GM18909 (cell line): ENCODE results near the gene FUT3.
"Not testable (repeated sequence)": the region's sequence is repeated elsewhere in the genome, so short reads cannot be mapped to it uniquely, and the experiment has no call there.

Experiments used
- ATAC-seq: cut with Tn5 transposase; IDR thresholded peaks from one replicate; pipeline ENCODE4 v1.9.1; 2021; ENCODE audit warnings: mild to moderate bottlenecking; ENCODE audit not compliant: unreplicated experiment, poor library complexity

FUT3 gene

DNA sequence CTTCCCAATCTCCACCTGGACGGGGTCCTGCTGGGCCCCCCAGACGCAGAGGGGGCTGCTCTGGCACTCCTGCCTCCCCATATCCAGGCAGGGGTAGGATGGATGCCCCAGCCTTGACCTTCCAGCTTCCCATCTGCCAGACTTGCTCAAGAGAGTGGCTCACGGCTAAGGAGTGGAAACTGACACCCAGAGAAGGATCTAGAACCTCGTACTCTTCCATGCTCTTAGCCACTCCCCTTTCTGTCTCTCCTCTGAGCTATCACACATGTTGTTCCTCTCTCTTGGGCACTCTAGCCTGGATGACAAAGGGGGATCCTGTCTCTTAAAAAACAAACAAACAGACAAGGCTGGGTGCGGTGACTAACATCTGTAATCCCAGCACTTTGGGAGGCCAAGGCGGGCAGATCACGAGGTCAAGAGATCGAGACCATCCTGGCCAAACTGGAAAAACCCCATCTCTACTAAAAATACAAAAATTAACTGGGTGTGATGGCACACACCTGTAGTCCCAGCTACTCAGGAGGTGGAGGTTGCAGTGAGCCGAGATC, 31.2 kb upstream of the FUT3 start:
- ATAC-seq = no peak

DNA sequence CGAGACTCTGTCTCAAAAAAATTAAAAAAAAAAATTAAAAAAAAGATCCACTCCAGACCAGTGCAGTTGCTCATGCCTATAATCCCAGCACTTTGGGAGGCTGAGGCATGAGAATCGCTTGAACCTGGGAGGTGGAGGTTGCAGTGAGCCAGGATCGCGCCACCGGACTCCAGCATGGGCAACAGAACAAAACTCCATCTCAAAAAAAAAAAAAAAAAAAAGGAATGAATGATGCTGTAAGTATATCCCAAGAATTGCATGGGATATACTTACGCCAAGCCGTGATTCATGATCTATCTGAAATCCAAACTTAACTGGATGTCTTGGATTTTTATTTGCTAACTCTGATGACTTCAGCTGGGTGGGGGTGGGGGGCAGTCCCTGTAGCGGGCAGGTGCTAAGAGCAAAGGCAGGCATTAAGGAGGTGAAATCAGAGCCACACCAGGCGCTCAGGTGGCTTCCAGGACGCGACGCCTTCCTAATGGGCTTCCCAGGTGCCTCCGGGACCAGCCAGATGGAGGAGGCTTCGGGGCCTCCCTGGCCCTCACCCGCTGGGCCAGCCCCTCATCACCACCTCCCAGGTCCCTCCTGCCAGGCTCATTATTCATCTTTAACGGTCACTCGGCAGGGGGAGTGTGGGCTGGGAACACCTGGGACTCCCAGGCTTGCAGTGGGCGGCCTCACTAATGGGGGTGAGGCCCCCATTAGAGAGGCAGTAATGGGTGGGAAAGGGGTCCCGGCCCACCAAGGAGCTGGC, 30.5 kb upstream of the FUT3 start:
- no peak for ATAC-seq

DNA sequence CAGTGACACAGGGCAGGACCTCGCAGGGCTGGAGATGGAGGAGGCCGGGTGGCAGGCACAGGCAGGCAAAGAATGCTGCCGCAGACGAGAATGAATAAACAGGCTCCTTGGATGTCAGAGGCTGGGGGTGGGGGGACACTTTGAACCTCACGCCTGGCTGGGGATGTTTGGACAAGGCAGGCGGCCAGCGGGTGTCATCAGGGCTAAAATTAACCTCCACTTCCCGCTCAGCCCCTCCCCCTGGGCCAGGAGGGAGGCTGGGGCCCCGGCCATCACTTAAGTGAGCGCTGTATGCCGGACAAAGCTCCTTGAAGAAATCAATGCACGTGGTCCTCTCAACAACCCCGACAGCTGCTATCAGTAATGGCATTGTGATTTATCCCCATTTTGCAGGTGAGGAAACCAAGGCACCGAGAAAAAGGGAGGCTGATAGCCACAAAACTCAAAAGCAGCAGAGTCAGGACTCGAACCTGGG, 29.4 kb upstream of the FUT3 start:
- no peak for ATAC-seq

DNA sequence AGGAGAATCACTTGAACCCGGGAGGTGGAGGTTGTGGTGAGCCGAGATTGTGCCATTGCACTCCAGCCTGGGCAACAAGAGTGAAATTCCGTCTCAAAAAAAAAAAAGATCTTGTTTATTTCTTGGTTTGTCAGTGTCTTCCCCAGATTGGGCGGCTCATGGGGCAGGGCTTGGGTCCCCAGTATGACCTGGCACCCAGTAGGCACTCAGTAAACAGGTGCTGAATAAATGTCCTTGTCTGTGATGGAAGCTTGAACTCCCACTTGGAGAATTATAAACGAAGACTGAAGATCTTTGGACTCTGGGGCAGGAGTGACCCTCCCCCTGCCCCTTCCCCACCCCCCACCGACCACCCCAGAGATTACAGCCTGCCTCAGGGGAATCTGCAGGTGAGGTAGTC, 28.9 kb upstream of the FUT3 start:
- ATAC-seq = no peak

DNA sequence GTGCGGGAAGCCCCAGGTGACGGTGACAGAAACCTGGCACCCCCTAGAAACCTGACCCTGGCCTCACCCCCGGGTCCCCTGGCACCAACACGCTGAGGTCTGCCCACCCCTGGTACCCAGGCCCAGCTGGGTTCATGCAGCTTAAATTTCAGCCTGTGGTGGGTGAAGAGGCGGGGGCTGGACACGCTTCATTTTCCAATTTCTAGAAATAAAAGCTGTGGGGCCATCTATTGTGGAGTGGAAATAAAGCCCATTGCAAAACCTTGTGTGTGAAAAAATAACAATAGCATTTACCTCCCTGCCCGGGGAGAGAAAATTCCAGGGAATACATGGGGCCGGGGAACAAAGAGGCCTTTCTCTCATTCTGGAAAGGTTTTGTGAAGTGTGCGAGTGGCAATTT, 26.6 kb upstream of the FUT3 start:
- no peak for ATAC-seq

DNA sequence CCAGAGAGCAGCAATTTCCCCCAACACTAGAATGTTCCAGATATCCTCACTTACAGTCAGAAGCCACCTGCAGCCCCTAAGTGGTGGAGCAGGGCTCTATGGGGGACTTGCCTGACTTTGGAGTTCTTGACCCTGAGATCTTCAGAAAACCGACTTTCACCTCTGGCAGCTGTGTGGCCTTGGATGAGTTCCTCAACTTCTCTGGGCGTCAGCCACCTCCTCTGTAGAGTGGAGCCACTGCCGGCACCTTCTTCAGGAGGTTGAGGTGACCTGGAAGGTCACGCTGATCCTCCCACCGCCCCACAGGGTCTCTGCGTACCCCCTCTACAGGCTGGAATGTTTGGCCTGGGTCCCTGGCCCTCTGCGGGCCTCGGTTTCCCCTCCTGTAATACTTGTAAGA, 26.2 kb upstream of the FUT3 start:
- no peak for ATAC-seq

DNA sequence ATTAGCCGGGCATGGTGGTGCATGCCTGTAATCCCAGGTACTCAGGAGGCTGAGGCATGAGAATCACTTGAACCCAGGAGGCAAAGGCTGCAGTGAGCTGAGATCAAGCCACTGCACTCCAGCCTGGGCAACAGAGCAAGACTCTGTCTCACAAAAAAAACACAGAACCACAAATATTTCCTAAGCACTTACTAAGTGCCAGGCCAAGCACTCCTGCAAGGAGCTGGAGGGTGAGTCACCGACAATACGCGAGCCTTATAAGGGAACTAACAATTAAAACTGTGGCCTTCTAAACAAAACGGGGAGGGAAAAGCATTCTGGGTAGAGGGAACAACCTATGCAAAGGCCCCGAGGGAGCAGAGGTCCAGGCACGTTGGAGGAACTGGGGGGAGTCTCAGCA, 23.2 kb upstream of the FUT3 start:
- ATAC-seq = not testable (repeated sequence)

DNA sequence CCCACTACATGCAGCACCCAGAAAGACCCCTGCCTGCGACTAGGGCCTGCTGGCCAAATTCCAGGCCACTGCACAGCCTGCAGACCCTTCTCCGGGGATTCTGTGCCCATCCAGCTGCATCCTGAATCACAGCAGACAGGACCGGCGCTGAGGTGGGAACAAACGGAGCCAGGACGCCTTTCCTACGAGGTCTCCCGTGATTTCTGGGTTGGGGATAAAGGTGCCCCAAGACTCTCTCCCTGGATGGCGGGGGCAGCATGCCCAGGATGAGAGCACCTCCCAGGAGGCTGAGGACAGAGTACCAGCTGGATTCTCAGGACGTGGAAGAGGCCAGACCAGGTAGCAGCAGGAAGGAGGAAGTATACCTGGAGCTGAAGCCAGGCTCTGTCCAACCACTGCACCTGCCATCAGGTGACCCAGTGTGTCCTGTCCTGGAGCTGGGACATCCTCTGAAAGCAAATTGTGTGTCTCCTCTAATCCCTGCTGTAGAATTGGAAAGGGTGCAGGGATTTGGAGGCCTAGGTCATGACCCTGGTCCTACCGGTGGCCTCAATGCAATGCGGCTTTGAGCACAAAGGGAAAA, 22.5 kb upstream of the FUT3 start:
- ATAC-seq = no peak

DNA sequence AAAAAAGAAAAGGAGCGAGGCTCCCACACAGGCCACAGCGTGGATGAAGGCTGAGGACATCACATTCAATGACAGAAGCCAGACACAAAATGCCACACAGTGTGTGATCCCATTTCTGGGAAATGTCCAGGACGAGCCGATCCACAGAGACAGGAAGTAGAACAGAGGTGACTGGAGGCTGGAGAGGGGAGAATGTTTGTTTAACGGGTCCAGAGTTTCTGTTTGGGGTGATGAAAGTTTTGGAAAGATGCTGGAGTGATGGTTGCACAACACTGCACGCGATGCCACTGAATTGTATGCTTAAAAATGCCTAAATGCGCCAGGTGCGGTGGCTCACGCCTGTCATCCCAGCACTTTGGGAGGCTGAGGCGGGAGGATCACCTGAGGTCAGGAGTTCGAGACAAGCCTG, 19.7 kb upstream of the FUT3 start:
- ATAC-seq = no peak

DNA sequence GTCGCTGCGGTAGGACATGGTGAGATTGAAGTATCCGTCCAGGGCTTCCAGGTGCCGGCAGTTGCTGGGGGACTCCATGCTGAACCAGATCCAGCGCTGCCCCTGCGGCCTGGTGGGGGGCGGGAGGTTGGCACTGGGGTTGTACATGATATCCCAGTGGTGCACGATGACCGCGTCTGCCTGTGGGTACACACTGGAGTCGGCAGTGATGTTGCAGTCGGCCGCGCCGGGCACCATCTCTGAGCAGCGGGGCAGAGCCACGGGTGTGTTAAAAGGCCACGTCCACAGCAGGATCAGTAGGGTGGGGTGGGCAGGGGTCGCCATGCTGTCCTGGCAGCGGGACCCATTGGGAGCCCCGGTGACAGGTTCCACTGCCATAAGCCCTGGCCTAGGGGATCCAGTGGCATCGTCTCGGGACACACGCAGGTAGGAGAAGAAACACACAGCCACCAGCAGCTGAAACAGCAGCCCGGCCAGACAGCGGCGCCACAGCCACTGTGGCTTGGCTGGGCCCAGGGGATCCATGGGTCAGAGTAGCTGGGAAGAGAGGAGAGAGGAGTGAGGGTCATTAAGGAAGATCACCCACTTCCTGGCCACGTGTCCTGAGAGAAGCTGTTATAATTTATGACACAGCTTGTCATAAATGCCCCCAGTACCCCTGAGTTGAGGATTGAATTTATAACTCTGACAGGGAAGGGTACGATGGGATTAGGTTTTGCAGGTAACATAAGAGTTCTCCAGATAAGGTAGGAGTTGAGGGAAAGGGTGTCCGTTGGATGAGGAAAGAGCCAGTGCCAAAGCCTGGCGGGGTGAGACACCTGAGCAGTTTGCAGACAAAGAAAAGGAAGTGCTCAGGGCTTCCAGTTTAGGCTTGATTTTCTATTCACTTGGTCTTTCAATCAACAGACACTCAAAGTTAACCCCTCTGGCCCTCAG, 16.2 kb upstream of the FUT3 start:
- no peak for ATAC-seq

DNA sequence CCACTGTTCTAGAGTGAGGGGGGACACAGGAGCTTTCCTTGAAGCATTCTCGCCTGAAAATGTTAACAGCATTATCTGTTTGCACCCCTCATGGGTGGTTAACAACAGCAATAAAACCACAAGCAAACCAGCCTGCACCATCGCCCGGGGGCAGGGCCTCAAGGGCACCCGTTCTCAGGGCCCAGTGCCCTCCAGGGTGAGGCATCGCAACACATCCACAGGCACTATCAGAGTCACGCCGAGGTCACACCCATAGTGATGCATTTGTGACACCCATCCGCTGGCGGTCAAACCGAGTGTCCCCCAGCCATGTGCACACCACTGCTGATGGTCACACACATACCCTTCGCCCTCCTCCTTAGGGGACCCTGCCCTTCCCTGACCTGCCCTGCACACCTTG, 14.5 kb upstream of the FUT3 start:
- ATAC-seq = no peak

DNA sequence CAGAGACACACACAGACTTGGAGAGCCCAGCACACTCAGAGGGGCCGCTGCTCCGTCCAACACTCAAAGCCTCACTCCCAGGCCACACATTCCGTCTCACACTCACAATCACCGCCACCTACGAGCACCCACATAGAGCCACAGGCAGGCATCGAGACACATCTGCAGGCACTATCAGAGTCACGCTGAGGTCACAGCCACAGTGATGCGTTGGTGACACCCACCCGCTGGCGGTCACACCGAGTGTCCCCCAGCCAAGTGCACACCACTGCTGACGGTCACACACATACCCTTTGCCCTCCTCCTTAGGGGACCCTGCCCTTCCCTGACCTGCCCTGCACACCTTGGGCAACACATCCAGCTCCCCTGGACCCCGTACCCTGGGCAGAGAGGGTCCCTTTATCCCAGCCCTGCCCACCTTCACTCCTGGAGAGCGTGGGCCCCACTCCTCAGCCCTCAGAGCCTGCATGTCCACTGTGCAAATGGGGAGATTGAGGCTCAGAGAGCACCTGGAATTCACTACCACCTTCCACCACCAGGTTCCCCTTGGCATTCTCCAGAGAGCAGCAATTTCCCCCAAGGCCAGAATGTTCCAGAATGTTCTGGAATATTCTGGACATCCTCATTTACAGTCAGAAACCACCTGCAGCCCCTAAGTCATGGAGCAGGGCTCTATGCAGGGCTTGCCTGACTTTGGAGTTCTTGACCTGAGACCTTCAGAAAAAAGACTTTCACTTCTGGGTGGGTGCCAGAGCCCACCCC, 13.7 kb upstream of the FUT3 start:
- ATAC-seq = no peak

DNA sequence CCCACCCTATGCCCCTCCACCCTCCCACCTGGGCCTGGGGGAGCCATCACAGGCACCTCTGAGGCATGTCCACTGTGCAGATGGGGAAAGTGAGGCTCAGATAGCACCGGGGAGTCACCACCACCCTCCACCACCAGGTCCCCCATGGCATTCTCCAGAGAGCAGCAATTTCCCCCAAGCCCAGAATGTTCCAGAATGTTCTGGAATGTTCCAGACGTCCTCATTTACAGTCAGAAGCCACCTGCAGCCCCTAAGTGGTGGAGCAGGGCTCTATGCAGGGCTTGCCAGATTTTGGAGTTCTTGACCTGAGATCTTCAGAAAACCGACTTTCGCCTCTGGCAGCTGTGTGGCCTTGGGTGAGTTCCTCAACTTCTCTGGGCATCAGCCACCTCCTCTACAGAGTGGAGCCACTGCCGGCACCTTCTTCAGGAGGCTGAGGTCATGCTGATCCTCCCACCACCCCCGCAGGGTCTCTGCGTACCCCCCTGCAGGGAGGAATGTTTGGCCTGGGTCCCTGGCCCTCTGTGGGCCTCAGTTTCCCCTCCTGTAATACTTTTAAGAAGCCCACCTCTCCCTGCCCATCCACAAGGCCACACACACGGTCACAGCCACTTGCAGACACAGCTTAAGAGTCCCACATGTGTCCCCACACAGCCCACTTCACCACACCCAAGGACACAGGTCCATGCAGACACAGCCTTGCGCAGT, 12.9 kb upstream of the FUT3 start:
- no peak for ATAC-seq

DNA sequence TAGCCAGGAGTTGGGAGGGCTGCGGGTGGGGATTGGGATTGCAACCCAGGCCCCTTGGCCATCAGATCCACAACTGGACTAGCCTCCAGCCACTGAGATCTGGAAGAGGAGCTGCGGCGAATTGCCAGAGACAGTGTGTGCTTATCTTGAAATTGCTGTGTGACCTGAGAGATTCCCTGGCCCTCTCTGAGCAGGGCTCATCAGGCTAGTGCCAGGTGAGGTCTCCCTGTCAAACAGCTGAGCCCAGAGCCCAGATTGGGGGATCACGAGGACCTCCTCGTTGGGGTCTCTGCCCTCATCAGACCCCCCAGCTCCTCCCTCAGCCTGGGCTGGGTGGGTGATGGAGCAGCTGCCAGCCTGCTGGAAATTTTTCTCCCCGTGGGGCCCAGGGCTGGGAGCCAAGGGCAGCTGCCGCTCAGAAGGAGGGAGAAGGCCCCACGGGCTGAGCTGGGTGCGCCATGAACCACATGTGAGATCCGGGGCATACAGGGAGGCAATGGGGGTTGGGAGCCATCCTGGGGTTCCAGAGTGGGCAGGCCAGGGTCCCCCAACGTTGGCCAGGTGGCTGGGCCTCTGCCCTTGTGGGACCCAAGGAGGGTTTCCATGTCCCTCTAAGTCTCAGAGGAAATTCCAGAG, 11.9 kb upstream of the FUT3 start:
- ATAC-seq = no peak

DNA sequence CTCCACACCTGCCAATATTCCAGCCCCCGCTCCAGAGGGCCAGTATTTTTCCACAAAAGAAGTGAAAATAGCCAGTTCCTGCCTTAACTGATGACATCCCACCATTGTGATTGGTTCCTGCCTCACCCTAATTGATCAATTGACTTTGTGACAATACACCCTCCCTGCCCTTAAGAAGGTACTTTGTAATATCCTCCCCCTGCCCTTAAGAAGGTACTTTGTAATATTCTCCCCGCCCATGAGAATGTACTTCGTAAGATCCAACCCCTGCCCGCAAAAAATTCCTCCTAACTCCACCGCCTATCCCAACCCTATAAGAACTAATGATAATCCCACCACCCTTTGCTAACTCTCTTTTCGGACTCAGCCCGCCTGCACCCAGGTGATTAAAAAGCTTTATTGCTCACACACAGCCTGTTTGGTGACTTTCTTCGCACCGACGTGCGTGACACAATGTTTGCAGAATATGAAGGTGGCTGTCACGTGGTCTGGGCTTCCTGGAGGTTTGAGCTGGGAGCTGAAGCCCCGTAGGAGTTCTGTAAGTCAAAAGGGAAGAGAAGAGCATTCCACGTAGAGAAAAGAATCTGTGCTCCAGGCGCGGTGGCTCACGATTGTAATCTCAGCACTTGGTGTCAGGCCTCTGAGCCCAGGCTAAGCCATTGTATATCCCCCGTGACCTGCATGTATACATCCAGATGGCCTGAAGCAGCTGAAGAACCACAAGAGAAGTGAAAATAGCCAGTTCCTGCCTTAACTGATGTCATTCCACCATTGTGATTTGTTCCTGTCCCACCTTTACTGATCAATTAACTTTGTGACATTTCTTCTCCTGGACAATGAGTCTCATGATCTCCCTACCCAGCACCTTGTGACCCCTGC, 6.2 kb upstream of the FUT3 start:
- ATAC-seq = no peak

DNA sequence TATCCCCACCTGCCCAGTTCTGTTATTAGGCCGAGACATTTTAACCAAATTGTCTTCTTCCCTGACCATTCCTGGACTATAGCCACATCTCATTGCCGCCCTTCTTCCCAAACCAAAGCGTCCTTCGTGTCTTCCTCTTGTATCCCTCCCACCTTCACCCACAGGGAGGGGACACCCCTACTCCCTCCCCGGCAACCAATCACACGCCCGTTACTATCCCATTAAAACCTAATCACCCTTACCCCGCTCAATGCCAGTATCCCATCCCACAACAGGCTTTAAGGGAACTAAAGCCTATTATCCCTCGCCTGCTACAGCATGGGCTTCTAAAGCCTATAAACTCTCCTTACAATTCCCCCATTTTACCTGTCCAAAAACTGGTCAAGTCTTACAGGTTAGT, 3.9 kb upstream of the FUT3 start:
- not testable (repeated sequence) for ATAC-seq

DNA sequence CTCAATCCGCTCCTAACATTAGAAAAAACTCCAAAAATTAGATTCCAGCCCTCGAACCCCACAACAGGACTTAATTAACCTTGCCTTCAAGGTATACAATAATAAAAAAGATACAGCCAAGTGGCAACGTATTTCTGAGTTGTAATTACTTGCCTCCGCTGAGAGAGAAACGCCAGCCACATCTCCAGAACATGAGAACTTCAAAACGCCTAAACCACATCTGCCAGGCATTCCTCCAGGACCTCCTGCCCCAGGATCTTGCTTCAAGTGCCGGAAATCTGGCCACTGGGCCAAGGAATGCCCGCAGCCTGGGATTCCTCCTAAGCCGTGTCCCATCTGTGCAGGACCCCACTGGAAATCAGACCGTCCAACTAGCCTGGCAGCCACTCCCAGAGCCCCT, 2.9 kb upstream of the FUT3 start:
- not testable (repeated sequence) for ATAC-seq

DNA sequence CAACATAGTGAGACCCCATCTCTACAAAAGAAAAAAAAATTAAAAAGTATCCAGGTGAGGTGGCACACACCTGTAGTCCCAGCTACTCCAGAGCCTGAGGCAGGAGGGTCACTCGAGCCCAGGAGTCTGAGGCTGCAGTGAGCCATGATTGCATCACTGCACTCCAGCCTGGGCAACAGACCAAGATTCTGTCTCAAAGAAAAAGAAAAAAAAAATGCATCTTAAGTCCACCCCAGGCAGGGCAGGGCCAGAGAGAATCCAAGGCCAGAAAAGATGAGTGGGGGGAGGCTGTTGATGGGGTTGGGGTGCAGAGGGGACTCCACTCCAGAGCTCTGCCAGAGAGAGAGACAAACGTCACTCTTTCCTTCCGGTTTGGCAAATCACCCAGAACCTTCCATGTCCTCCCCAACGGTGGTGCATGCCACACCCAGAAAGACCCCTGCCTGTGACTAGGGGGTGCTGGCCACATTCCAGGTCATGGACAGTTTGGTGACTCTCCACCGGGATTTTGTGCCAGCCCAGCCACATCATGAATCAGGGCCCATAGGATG, 431 bp downstream of the FUT3 start:
- no peak for ATAC-seq
